Fibroblast of villous mesenchyme (primary cell): ENCODE measurements around the gene SEMA7A. TPM values are rescaled to one million over a fixed set of nuclear protein-coding genes. Genes with fewer than 3 reads are reported as not detected.
A peak's percentile ranks its signal among the peaks of the same experiment; 100 is the strongest.
"Not testable (repeated sequence)": the region's sequence is repeated elsewhere in the genome, so short reads cannot be mapped to it uniquely, and the experiment has no call there.

Source experiments
- DNase-seq: peaks from one replicate; pipeline ENCODE4 v3.0.0-alpha.2; 2010; ENCODE audit warnings: low read depth
- H3K4me3 ChIP-seq: 2 replicates; pipeline ENCODE4 v1.5.1; 2011; ENCODE audit warnings: low read depth, mild to moderate bottlenecking, low read length
- CTCF ChIP-seq: IDR thresholded peaks from 2 replicates; pipeline ENCODE4 v1.5.1; 2012; ENCODE audit warnings: low read depth, mild to moderate bottlenecking, low read length; ENCODE audit not compliant: insufficient read depth
- total RNA-seq: library from RNA; depleted of rRNA; stranded (reverse); fragments of >200 nt; gene quantifications from 2 replicates; pipeline ENCODE4 v1.2.3, GENCODE V29; 2012

SEMA7A gene, protein sequence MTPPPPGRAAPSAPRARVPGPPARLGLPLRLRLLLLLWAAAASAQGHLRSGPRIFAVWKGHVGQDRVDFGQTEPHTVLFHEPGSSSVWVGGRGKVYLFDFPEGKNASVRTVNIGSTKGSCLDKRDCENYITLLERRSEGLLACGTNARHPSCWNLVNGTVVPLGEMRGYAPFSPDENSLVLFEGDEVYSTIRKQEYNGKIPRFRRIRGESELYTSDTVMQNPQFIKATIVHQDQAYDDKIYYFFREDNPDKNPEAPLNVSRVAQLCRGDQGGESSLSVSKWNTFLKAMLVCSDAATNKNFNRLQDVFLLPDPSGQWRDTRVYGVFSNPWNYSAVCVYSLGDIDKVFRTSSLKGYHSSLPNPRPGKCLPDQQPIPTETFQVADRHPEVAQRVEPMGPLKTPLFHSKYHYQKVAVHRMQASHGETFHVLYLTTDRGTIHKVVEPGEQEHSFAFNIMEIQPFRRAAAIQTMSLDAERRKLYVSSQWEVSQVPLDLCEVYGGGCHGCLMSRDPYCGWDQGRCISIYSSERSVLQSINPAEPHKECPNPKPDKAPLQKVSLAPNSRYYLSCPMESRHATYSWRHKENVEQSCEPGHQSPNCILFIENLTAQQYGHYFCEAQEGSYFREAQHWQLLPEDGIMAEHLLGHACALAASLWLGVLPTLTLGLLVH
- 16.8 and 24.6 TPM in 2 replicates for total RNA-seq

DNA sequence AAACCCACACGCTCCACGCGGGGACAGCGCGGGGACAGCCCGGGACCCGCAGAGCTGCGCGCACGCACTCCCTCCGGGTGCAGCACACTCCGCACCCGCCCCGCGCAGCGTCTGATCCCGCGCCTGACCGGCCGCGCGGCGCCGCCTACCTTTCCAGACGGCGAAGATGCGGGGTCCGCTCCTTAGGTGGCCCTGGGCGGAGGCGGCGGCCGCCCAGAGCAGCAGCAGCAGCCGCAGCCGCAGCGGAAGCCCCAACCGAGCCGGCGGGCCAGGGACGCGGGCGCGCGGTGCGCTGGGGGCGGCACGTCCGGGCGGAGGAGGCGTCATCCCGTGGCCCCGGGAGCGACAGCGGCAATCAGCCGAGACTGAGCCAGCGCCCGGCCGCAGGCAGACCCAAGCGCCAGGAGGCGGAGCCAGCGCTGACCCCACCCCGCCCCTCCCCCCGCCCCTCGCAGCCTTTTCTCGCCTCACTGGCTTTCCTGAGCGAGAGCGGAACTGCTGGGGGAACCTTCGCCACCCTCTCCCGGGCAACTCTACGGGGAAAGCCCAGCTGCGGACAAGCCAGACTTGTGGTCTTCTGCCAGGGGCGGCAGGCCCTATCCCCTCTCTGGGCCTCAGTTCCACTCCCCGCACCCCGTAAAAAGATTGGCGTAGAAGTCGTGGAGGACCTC, at the start of gene SEMA7A:
Gene SEMA7A, minus strand, starts transcription at position 367 of the 671 bp plus-strand sequence. Its CDS starts 40 bp downstream, at position 327.
- TF ChIP-seq CTCF: no peak
- H3K4me3 ChIP-seq: peak within 1 kb of the TSS; percentile 69
- peak; percentile 70 for DNase-seq

- no peak for DNase-seq
These were observed 48.9 kb upstream of the SEMA7A start for GRCh38 chr15:74482661-74483060.

DNA sequence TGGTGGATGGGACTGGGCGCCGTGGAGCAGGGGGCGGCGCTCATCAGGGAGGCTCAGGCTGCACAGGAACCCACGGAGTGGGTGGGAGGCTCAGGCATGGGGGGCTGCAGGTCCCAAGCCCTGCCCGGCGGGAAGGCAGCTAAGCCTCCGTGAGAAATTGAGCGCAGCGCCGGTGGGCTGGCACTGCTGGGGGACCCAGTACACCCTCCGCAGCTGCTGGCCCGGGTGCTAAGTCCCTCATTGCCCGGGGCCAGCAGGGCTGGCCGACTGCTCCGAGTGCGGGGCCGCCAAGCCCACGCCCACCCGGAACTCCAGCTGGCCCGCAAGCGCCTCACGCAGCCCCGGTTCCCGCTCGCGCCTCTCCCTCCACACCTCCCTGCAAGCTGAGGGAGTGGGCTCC, 46.6 kb upstream of the SEMA7A start:
- not testable (repeated sequence) for H3K4me3 ChIP-seq, DNase-seq

More at GRCh38 chr15:74482661-74483060, 48.9 kb upstream of the SEMA7A start:
- peak; percentile 12 for TF ChIP-seq CTCF
- H3K4me3 ChIP-seq: no peak overlapping the region

DNA sequence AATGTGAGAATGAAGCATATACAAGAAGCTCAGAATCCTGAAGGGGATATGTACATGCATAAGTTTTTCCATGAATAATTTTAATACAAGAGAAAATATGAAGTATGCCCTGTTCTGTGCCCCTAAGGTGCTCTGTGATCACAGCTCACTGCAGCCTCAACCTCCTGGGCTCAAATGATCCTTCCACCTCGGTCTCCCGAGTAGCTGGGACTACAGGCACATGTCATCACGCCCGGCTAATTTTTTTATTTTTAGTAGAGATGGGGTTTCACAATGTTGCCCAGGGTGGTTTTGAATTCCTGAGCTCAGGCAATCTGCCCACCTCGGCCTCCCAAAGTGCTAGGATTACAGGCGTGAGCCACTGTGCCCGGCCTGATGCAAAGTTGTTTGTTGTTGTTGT, 37.9 kb upstream of the SEMA7A start:
- not testable (repeated sequence) for H3K4me3 ChIP-seq, DNase-seq

DNA sequence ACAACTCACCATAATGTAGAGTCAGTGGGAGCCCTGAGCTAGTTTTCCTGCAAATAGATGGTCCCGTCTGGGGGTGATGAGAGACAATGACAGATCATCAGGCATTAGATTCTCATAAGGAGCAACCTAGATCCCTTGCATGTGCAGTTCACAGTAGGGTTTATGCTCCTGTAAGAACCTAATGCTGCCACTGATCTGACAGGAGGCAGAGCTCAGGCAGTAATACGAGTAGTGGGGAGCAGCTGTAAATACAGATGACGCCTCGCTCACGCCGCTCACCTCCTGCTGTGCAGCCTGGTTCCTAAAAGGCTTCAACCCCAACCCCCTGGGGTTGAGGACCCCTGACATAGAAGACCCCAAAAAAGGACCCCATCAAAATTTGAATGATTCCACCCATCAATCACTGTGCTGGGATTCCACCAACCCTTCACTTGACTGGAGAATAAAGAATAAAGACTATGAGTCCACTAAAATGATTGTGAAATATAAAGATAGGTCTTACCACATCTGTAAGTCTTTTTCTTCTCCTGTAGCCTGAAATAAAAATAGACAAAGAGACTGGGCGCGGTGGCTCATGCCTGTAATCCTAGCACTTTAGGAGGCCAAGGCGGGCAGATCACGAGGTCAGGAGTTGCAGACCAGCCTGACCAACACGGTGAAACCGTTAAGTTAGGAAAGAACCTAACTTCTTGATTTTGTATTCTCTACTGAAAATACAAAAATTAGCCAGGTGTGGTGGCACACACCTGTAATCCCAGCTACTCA, 37.1 kb upstream of the SEMA7A start:
- TF ChIP-seq CTCF: no peak
- H3K4me3 ChIP-seq: no peak overlapping the region
- no peak for DNase-seq

DNA sequence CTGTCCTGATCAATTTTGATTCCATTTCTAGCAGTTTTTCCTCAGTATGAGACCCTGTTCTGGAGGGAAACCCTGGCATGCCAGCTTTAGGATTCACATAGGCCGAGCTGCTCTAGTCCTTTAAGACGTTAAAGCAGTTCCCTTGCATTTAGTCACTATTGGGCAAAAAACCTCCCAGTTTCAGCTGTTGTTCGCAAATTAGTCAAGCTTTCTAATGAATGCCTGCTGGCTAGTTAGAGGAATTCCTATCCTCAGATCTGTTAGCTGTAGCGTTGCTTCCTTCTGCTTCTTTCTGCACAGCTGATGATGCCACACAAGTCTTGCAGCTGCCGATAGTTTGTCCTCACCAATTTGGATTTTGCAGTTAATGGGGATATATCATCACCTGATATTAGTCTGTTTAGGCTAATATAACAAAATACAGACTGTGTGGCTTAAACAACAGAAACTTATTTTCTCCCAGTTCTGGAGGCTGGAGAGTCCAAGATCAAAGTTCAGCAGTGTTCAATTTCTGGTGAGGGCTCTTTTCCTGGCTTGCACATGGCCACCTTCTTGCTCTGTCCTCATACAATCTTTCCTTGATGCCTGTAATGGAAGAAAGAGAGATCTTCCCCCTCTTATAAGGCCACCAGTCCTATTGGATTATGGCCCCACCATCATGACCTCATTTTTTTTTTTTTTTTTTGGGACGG, 34.7 kb upstream of the SEMA7A start:
- no peak overlapping the region for H3K4me3 ChIP-seq
- no peak for DNase-seq
- no peak for TF ChIP-seq CTCF

- no peak for DNase-seq
- TF ChIP-seq CTCF: no peak
These were observed 32.8 kb upstream of the SEMA7A start for GRCh38 chr15:74466570-74466969.

More at GRCh38 chr15:74466570-74466969, 32.8 kb upstream of the SEMA7A start:
- H3K4me3 ChIP-seq: no peak overlapping the region
